Measurements from ENCODE around the gene ZNF497. TPM values are rescaled to one million over a fixed set of nuclear protein-coding genes. Genes with fewer than 3 reads are reported as not detected.

Gene ZNF497
- total and polyA plus RNA-seq, 4 donors, result 0.60 to 4.4 (median 1.3) TPM

- no peaks in the 10 kb centered on the region for H3K9me3 ChIP-seq (ENCODE audit: control insufficient read depth in 4 of 4, low read length in 3 of 4)
- peak; percentile 96 for DNase-seq (ENCODE audit: low spot score)
- peak; percentile 68 for TF ChIP-seq REST (IDR thresholded peaks at IDR 0.05)
- TF ChIP-seq RXRA (IDR thresholded peaks at IDR 0.05), result peak; percentile 30 to 47
- no peak for TF ChIP-seq FOXA2 (IDR thresholded peaks at IDR 0.05)
- TF ChIP-seq GABPA (IDR thresholded peaks at IDR 0.05 in 1 of 2, conservative IDR thresholded peaks at IDR 0.05 in 1 of 2), result peak; percentile 84 to 96
- peak; percentile 94 for TF ChIP-seq YY1 (IDR thresholded peaks at IDR 0.05)
- TF ChIP-seq, protein P1, sequence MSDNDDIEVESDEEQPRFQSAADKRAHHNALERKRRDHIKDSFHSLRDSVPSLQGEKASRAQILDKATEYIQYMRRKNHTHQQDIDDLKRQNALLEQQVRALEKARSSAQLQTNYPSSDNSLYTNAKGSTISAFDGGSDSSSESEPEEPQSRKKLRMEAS (IDR thresholded peaks at IDR 0.05), result peak; percentile 77
- peak; percentile 89 for TF ChIP-seq ZBTB33 (IDR thresholded peaks at IDR 0.05)
- no peak for TF ChIP-seq NR2F2 (IDR thresholded peaks at IDR 0.05)
- peak; percentile 27 for TF ChIP-seq TAF1 (conservative IDR thresholded peaks at IDR 0.05)
- peak; percentile 10 to 37 for TF ChIP-seq RAD21 (IDR thresholded peaks at IDR 0.05)
- TF ChIP-seq HNF4A (conservative IDR thresholded peaks at IDR 0.05), result peak; percentile 63 to 74
- under 1% methylated on average over 62 of the region's 62 CpGs for WGBS
- H3K27ac ChIP-seq (ENCODE audit: low read depth in 1 of 2, low read length in 2 of 2), result peak within 1 kb of the TSS; percentile 95 to 97
- peaks cover 2 to 50% (median 39%) of the 10 kb centered on the region in 4 donors for H3K4me1 ChIP-seq (ENCODE audit: control insufficient read depth in 4 of 4, insufficient read depth in 4 of 4, low read length in 3 of 4)
- peak within 1 kb of the TSS; percentile 80 to 90 for H3K9ac ChIP-seq (ENCODE audit: low read depth in 1 of 2, low read length in 2 of 2)
- no peaks in the 10 kb centered on the region for H3K27me3 ChIP-seq (ENCODE audit: control insufficient read depth in 4 of 4, insufficient read depth in 4 of 4, low read length in 3 of 4)
- no peaks in the 10 kb centered on the region for H3K36me3 ChIP-seq (ENCODE audit: control insufficient read depth in 4 of 4, insufficient read depth in 3 of 4, low read depth in 1 of 4, low read length in 3 of 4)
- H3K4me3 ChIP-seq (ENCODE audit: low read depth in 1 of 3, low read length in 3 of 3), result peak within 1 kb of the TSS; percentile 76 to 100 (median 84)
These were observed 35.4 kb downstream of the ZNF497 start, which contains the start of gene ZSCAN22 for GRCh38 chr19:58326914-58327726. Gene ZSCAN22 (plus strand): TSS chr19:58326994. CDS start chr19:58334803, 7,809 bp downstream.

DNA sequence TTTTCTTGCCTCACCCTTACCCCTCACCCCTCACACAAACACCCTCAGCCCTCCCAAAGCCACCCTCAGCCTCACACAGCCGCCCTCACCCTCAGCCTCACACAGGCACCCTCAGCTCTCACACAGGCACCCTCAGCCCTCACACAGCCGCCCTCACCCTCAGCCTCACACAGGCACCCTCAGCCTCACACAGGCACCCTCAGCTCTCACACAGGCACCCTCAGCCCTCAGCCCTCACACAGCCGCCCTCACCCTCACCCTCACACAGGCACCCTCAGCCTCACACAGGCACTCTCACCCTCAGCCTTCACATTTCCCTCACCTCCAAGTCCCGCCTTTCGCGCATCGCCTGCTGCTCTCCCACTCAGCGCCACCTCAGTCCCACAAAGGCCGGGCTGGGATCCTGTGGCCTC, 36.0 kb downstream of the ZNF497 start:
- Histone ChIP-seq H3K4me3 (ENCODE audit: low read depth in 1 of 3, low read length in 3 of 3) (peak overlapping the region; percentile 76 to 100 (median 84)), H3K36me3 (ENCODE audit: control insufficient read depth in 4 of 4, insufficient read depth in 3 of 4, low read depth in 1 of 4, low read length in 3 of 4) (no peaks in the 10 kb centered on the region), H3K9ac (ENCODE audit: low read depth in 1 of 2, low read length in 2 of 2) (peak overlapping the region; percentile 54 to 90), H3K27me3 (ENCODE audit: control insufficient read depth in 4 of 4, insufficient read depth in 4 of 4, low read length in 3 of 4) (no peaks in the 10 kb centered on the region), H3K27ac (ENCODE audit: low read depth in 1 of 2, low read length in 2 of 2) (peak overlapping the region; percentile 95 to 97), H3K9me3 (ENCODE audit: control insufficient read depth in 4 of 4, low read length in 3 of 4) (no peaks in the 10 kb centered on the region), H3K4me1 (ENCODE audit: control insufficient read depth in 4 of 4, insufficient read depth in 4 of 4, low read length in 3 of 4) (peaks cover 2 to 50% (median 39%) of the 10 kb centered on the region in 4 donors)
- 4% methylated on average over 9 of the region's 9 CpGs for WGBS
- no peak for DNase-seq (ENCODE audit: low spot score)
- TF ChIP-seq HNF4G (IDR thresholded peaks at IDR 0.05) (no peak), ZBTB33 (IDR thresholded peaks at IDR 0.05) (no peak), EGR1 (IDR thresholded peaks at IDR 0.05; ENCODE audit: low read depth in 2 of 2) (no peak), JUND (IDR thresholded peaks at IDR 0.05) (no peak), HNF4A (conservative IDR thresholded peaks at IDR 0.05) (no peak), SP1 (IDR thresholded peaks at IDR 0.05) (no peak), NR2F2 (IDR thresholded peaks at IDR 0.05) (no peak), GABPA (IDR thresholded peaks at IDR 0.05 in 1 of 2, conservative IDR thresholded peaks at IDR 0.05 in 1 of 2) (no peak), FOXA2 (IDR thresholded peaks at IDR 0.05) (no peak)
- TF ChIP-seq, protein P2, sequence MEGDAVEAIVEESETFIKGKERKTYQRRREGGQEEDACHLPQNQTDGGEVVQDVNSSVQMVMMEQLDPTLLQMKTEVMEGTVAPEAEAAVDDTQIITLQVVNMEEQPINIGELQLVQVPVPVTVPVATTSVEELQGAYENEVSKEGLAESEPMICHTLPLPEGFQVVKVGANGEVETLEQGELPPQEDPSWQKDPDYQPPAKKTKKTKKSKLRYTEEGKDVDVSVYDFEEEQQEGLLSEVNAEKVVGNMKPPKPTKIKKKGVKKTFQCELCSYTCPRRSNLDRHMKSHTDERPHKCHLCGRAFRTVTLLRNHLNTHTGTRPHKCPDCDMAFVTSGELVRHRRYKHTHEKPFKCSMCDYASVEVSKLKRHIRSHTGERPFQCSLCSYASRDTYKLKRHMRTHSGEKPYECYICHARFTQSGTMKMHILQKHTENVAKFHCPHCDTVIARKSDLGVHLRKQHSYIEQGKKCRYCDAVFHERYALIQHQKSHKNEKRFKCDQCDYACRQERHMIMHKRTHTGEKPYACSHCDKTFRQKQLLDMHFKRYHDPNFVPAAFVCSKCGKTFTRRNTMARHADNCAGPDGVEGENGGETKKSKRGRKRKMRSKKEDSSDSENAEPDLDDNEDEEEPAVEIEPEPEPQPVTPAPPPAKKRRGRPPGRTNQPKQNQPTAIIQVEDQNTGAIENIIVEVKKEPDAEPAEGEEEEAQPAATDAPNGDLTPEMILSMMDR (IDR thresholded peaks at IDR 0.05; ENCODE audit: low read depth, low read length, missing input control), result no peak
- TF ChIP-seq, protein P1 (IDR thresholded peaks at IDR 0.05), result no peak

Data from liver (tissue), 9 donors.